ENCODE data around the gene ABCA3.

The ABCA3 gene

GRCh38 chr16:2233046-2233775, 107.3 kb downstream of the ABCA3 start:
- DNase-seq = no peak

DNA sequence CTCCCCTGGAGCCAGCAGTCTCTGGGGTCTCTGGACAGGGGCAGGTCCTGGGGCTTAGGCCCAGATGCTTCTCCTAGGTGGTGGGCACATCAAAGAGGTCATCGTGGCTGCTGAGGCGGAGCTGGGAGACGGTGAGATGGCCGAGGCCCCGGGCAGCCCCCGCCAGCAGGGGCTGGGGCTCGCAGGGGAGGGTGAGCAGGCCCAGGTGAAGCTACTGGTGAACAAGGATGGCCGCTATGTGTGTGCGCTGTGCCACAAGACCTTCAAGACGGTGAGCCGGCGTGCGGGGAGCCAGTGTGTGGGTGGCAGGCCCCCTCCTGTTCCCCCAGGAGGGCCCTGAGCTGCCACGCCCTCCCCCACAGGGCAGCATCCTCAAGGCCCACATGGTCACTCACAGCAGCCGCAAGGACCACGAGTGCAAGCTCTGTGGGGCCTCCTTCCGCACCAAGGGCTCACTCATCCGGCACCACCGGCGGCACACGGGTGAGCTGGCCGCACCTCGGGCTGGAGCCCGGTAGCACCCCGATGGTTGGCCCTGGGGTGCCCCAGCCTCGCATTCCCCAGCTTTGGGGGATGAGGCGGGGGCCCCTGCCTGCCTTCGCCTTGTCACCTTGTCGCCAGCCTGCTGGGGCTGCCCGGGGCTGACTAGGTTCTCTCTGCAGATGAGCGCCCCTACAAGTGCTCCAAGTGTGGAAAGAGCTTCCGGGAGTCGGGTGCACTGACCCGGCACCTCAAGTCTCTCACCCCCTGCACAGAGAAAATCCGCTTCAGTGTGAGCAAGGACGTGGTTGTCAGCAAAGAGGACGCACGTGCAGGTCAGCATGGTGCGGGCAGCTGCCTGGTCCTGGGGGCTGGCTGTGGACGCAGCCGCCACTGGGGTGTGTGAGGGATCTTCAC, 108.2 kb downstream of the ABCA3 start:
- no peak for DNase-seq

DNA sequence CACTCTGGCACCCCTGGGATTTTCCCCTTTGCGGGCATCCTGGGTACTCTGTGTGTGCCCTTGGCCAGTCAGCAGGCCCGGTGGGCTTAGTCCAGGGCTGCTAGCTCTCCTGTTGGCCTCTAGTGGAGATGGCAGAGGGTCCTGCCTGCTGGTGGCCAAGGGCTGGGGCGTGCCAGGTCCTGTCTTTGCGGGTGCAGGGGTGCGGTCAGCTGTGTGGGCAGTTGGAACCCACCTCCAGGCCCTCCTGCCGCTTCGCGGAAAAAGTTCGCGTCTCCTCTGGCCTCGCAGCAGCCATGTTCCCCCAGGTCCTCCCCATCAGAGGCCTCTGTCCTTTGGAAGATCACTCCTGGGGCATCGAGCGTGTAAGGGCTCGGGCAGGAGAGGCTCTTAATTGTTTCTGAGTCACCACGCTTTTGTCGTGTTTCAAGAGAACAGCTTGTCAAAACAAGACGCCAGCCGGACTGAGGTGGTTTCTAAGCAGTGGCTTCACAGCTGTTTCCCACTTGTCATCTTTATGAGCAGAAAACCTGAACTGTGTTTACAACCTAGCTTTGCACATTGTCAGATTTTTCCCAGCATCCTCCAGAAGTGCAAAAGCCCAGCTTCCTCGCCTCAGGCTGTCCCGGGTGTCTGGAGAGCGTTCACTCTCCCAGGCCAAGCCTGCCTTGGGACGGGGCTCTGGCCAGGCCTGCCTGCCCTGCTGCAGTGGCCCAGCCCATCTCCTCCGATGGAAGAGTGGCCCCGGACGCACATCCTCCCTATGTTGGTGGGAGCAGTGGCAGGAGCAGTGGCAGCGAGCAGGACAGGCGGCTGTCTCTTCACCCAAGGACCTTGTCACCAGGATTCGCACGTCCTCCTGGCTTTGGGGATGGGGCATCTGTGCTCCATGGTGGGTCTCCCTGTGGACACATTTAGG, 109.3 kb downstream of the ABCA3 start:
- DNase-seq = no peak

- DNase-seq = no peak
Measured at GRCh38 chr16:2230376-2230775, 110.2 kb downstream of the ABCA3 start.

GRCh38 chr16:2229632-2230250, 110.8 kb downstream of the ABCA3 start:
- DNase-seq = no peak

- no peak for DNase-seq
Measured at GRCh38 chr16:2229091-2229490, 111.4 kb downstream of the ABCA3 start.

DNA sequence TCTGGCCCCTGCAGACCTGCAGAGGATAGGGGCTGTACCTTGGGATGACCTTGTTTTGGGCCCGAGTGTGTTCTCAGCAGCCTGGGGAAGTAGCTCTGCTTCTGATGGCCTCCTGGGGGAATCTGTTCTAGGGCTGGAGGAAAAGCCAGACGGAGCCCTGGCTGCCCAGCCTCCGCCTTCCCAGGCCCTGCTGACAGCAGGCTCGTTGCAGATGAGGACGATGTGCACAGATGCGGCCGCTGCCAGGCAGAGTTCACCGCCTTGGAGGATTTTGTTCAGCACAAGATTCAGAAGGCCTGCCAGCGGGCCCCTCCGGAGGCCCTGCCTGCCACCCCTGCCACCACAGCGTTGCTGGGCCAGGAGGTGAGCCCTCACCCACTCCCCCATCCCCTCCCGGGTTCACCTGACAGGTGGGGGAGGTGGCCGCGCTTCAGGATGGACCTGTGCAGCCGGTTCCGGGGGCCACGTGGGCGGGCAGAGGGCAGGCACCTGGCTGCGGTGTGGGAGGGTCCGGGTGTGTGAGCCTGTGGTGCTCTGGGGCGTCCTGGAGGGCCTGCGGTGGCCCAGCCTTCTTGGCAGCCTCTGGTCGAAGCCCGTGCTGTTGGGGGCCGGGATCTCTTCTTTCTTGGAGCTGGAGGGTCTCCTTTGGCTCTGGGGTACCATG, 112.2 kb downstream of the ABCA3 start:
- DNase-seq = no peak

- DNase-seq = no peak
Measured at GRCh38 chr16:2226918-2227317, 113.6 kb downstream of the ABCA3 start.

DNA sequence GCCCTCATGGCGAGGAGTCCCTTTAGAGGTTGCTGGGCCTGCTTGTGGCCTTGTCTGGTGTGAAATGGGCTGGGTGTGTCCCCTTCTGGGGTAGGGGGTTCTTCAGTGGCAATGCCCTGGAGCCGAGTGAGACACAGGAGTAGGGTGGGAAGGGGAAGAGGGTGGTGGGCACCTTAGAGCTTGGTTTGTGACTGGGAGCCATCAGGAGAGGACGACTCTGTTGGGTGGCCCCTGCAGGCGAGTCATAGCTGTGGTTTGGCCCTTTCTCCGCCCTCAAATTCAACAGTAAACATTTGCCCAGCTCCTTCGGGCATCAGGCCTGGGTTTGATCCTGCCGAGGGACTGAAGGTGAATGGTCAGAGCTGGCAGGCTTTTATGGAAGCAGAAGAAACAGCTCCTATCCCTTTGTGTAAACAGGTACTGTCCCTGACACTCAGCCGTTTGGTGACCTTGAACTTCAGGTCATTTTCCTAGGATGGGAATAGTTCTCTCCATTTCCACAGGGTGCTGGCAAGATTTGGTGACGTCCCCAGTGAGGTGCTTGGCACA, 114.2 kb downstream of the ABCA3 start:
- DNase-seq = no peak
